Testis (tissue), 3 donors: ENCODE measurements around the gene ZNF541. TPM values are rescaled to one million over a fixed set of nuclear protein-coding genes. Genes with fewer than 3 reads are reported as not detected.

Experiments
- DNase-seq: peaks from one replicate; pipeline ENCODE4 v3.0.0-alpha.2; 2019
- H3K27ac ChIP-seq, 2 donors: fragments of 200-600 bp; sonication (generic); one replicate each; pipeline ENCODE4 v1.5.1; 2019
- H3K27me3 ChIP-seq: fragments of 200-600 bp; sonication (generic); one replicate; pipeline ENCODE4 v1.5.1; 2019
- H3K36me3 ChIP-seq: fragments of 200-600 bp; sonication (generic); one replicate; pipeline ENCODE4 v1.5.1; 2017; ENCODE audit warnings: low read depth; ENCODE audit errors: missing control alignments
- H3K4me1 ChIP-seq: fragments of 200-600 bp; sonication (generic); one replicate; pipeline ENCODE4 v1.5.1; 2019
- H3K4me3 ChIP-seq, 2 donors: fragments of 200-600 bp; sonication (generic); one replicate each; pipeline ENCODE4 v1.5.1; 2017 to 2019
- H3K9me3 ChIP-seq: fragments of 200-600 bp; sonication (generic); one replicate; pipeline ENCODE4 v1.5.1; 2017
- POLR2A ChIP-seq: fragments of 450-650 bp; IDR thresholded peaks from one replicate; pipeline ENCODE4 v1.6.1; 2017; ENCODE audit warnings: antibody characterized with exemption, mild to moderate bottlenecking, moderate library complexity
- WGBS, 2 donors: methylation state at CpG; one replicate each; pipeline ENCODE4 v1.1.5; 2018; 5-methylcytosine and 5-hydroxymethylcytosine counted together
- intact Hi-C: fragments of 100-400 bp; cut with DNase I; formaldehyde crosslinking; loops from one replicate; pipeline ENCODE4 v1.15.1; 2023; ENCODE audit warnings: low total_unique reads
- polyA plus RNA-seq: library from polyadenylated mRNA; stranded (reverse); fragments of 350-450 nt; fragmentation: Illumina TruSeq; extraction: RNeasy Lipid Tissue Mini Kit (QIAGEN cat#74804); gene quantifications from one replicate; pipeline ENCODE4 v1.2.3, GENCODE V29; 2014; ENCODE audit warnings: low read depth, low replicate concordance; ENCODE audit not compliant: insufficient read depth
- total RNA-seq, 2 donors: library from RNA; depleted of rRNA; stranded (reverse); fragments of >200 nt; gene quantifications; one replicate each; pipeline ENCODE4 v1.2.3, GENCODE V29; 2016
- TF ChIP-seq, protein P1 (sequence below), 3 experiments: fragments of 450-650 bp in 2 of 3; fragments of 200-600 bp in 1 of 3; sonication (generic) in 1 of 3; IDR thresholded peaks; one replicate each; pipeline ENCODE4 v1.5.1; 2016 to 2019; ENCODE audit warnings: antibody characterized with exemption in 3 of 3, mild to moderate bottlenecking in 2 of 3, moderate library complexity in 1 of 3

The ZNF541 gene
- total and polyA plus RNA-seq, 3 donors from 2014 or later: 30.4 to 51.5 (median 42.0) TPM

DNA sequence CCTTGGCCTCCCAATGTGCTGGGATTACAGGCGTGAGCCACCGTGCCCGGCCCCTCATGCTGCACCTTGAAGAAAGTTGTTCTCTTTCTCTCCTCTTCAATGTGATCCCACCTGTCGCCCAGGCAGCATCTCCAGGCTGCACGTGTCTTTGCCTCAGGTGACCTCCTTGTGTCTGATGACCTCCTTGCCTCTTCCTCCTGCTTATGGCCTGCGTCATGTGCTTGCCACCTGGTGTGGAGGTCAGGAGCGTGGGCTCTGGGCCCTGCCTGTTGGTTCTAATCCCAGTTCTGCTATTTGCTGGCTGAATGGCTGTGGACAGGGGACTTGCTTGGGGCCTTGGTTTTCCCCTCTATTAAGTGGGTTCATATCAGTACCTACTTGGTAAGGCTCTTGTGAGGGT lies 42.3 kb upstream of the ZNF541 start:
- H3K27ac ChIP-seq: no peak overlapping the region
- no peaks in the 10 kb centered on the region for H3K36me3 ChIP-seq
- intact Hi-C loops: no loop called here
- H3K4me1 ChIP-seq: peaks cover 23% of the 10 kb centered on the region
- no peak overlapping the region for H3K4me3 ChIP-seq
- WGBS, 2 donors: 81 to 83% methylated on average over 7 of the region's 7 CpGs
- no peak for DNase-seq
- no peaks in the 10 kb centered on the region for H3K27me3 ChIP-seq
- H3K9me3 ChIP-seq: no peaks in the 10 kb centered on the region
- TF ChIP-seq, protein P1, sequence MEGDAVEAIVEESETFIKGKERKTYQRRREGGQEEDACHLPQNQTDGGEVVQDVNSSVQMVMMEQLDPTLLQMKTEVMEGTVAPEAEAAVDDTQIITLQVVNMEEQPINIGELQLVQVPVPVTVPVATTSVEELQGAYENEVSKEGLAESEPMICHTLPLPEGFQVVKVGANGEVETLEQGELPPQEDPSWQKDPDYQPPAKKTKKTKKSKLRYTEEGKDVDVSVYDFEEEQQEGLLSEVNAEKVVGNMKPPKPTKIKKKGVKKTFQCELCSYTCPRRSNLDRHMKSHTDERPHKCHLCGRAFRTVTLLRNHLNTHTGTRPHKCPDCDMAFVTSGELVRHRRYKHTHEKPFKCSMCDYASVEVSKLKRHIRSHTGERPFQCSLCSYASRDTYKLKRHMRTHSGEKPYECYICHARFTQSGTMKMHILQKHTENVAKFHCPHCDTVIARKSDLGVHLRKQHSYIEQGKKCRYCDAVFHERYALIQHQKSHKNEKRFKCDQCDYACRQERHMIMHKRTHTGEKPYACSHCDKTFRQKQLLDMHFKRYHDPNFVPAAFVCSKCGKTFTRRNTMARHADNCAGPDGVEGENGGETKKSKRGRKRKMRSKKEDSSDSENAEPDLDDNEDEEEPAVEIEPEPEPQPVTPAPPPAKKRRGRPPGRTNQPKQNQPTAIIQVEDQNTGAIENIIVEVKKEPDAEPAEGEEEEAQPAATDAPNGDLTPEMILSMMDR (IDR thresholded peaks at IDR 0.05): no peak
- no peak for TF ChIP-seq POLR2A

DNA sequence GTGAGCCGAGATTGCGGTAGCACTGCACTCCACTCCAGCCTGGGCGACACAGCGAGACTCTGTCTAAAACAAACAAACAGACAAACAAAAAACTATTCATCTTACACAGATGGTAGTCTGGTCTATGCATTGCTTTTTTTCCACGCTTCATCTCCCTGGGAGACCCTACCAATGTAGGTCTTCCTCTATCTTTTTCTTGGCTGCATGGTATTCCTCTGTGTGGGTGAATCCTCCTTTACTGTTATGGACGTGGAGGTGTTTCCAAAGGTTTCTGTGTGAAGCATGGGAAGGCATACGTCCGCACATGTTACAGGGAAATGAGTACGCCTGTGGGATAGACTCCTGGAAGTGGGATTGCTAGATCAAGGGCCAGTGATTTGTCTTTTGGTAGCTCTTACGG lies 41.6 kb upstream of the ZNF541 start:
- no peak for DNase-seq
- H3K27me3 ChIP-seq: no peaks in the 10 kb centered on the region
- intact Hi-C loops: no loop called here
- 92% methylated on average over 10 of the region's 10 CpGs for WGBS, 2 donors
- H3K9me3 ChIP-seq: no peaks in the 10 kb centered on the region
- TF ChIP-seq, protein P1 (IDR thresholded peaks at IDR 0.05): no peak
- TF ChIP-seq POLR2A: no peak
- no peak overlapping the region for H3K4me3 ChIP-seq
- H3K27ac ChIP-seq: no peak overlapping the region
- peaks cover 23% of the 10 kb centered on the region for H3K4me1 ChIP-seq
- no peaks in the 10 kb centered on the region for H3K36me3 ChIP-seq

DNA sequence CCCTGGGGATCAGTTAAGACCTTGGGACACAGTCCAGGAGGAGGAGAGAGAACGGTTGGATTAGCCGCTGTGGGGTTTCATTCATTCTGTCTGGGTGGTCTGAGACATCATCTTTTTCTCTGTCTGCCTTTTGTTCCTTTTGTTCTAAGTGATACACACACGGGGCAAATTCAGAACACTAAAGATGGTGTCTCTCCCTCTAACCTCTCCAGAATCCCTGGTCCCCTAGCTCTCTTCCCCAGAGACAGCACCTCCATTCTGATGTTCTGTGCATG lies 41.0 kb upstream of the ZNF541 start:
- H3K27ac ChIP-seq: no peak overlapping the region
- 27 to 39% methylated on average over 3 of the region's 3 CpGs for WGBS, 2 donors
- no peak for DNase-seq
- intact Hi-C loops: no loop called here
- H3K9me3 ChIP-seq: no peaks in the 10 kb centered on the region
- no peak overlapping the region for H3K4me3 ChIP-seq
- peaks cover 23% of the 10 kb centered on the region for H3K4me1 ChIP-seq
- TF ChIP-seq, protein P1 (IDR thresholded peaks at IDR 0.05): no peak
- no peak for TF ChIP-seq POLR2A
- no peaks in the 10 kb centered on the region for H3K27me3 ChIP-seq
- H3K36me3 ChIP-seq: no peaks in the 10 kb centered on the region

DNA sequence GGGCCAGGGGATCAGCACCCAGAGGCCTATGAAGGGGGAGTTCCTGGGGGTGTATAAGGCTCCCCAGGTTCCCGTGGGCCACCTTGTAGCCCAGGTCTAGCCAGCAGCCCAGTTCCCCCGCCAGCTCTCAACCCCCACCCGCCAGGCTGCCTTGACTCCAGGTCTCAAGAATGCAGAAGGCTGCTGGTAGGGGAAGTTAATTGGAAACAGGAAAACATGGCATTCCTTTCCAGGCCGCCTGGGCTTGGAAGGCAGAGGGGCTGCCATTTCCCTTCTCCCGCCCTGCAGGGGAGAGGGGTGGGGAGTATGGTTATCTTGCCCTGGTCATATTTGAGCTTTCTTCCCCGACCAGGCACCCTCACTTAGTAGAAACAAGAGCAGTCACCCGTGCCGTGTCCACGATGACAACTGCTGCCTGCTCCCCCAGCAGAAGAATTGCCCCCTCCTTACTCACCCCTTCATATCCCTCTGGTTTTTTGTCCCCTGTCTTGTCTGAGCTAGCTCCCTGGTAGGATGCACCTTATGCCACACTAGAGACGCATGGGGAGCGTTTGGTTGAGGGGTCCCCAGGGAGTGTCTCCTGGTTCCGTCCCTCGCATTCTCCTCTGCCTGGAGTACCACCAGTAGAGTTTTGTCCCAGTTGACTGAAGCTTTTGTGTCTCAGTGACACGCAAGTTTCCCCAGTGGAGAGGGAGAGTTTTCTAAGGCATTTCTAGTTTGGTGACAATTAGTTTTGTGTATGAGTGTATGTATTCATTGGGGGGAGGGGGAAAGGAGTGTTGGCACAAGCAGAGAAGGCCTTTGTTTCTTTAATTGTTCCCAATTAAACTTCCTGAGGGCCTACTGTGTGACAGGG lies 40.4 kb upstream of the ZNF541 start:
- Histone ChIP-seq H3K9me3 (no peaks in the 10 kb centered on the region), H3K36me3 (no peaks in the 10 kb centered on the region), H3K27ac (no peak overlapping the region), H3K4me3 (no peak overlapping the region), H3K4me1 (peaks cover 23% of the 10 kb centered on the region), H3K27me3 (no peaks in the 10 kb centered on the region)
- WGBS, 2 donors: 60 to 63% methylated on average over 10 to 14 of the region's 14 CpGs
- intact Hi-C loops: no loop called here
- TF ChIP-seq, protein P1 (IDR thresholded peaks at IDR 0.05): no peak
- no peak for TF ChIP-seq POLR2A
- no peak for DNase-seq

DNA sequence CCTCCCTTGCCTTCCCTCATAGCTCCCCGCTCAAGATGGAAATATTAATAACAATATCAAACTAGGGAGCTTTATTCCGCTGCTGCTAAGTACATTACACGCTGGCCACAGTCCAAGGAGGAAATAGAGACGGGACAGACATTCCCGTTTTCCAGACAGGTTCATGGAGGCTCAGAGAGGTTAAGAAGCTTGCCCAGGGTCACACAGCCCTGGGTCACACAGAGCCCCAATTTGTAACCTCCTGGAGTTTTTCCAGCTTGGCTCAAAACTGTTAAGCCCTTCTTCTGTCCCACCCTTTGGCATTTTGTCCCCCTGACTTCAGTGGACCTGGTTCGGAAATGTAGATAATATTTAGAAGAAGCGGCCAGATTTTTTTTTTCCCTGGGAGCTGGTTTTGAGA lies 38.0 kb upstream of the ZNF541 start:
- Histone ChIP-seq H3K9me3 (no peaks in the 10 kb centered on the region), H3K27me3 (no peaks in the 10 kb centered on the region), H3K4me3 (no peak overlapping the region), H3K27ac (peak overlapping the region; percentile 31 to 85), H3K4me1 (peaks cover 23% of the 10 kb centered on the region), H3K36me3 (no peaks in the 10 kb centered on the region)
- WGBS, 2 donors: 41 to 43% methylated on average over 7 of the region's 7 CpGs
- TF ChIP-seq POLR2A: no peak
- TF ChIP-seq, protein P1 (IDR thresholded peaks at IDR 0.05): no peak
- DNase-seq: no peak
- intact Hi-C loops: no loop called here
